GM23338 (cell line): Measurements from ENCODE around the gene BCAS3. TPM values are rescaled to one million over a fixed set of nuclear protein-coding genes. Genes with fewer than 3 reads are reported as not detected.

Experiments
- JUNB ChIP-seq: IDR thresholded peaks from one replicate; pipeline ENCODE4 v1.6.1; 2016; ENCODE audit warnings: antibody characterized with exemption; ENCODE audit not compliant: unreplicated experiment
- REST ChIP-seq: IDR thresholded peaks from one replicate; pipeline ENCODE4 v1.6.1; 2018; ENCODE audit warnings: antibody characterized with exemption; ENCODE audit not compliant: unreplicated experiment
- STAT1 ChIP-seq: IDR thresholded peaks from one replicate; pipeline ENCODE4 v1.6.1; 2016; ENCODE audit warnings: antibody characterized with exemption; ENCODE audit not compliant: unreplicated experiment
- ZNF331 ChIP-seq: fragments of 250-450 bp; sonication (Bioruptor Pico); IDR thresholded peaks from 2 replicates; pipeline ENCODE4 v1.5.0; 2020; ENCODE audit warnings: low read depth, mild to moderate bottlenecking, moderate library complexity
- ZNF462 ChIP-seq: fragments of 250-450 bp; sonication (Bioruptor Pico); IDR thresholded peaks from 2 replicates; pipeline ENCODE4 v1.5.0; 2020; ENCODE audit warnings: mild to moderate bottlenecking, moderate library complexity
- polyA plus RNA-seq: library from polyadenylated mRNA; unstranded; fragments of >200 nt; fragmentation: Nextera tagmentation; extraction: Ambion mirVana; gene quantifications from 2 replicates; pipeline ENCODE4 v1.2.1, GENCODE V29; 2016
- total RNA-seq: library from RNA; depleted of rRNA; stranded (reverse); fragments of >200 nt; shearing (Covaris generic); gene quantifications from 2 replicates; pipeline ENCODE4 v1.2.3, GENCODE V29; 2014

Gene BCAS3
- total and polyA plus RNA-seq, 2 experiments from 2014 or later, result 8.2 to 28.0 TPM

GRCh38 chr17:61233991-61234750 lies 556.5 kb downstream of the BCAS3 start (continued):
- no peak for TF ChIP-seq ZNF462 (CRISPR knock-in tag)
- no peak for TF ChIP-seq REST
- TF ChIP-seq JUNB, result no peak
- no peak for TF ChIP-seq ZNF331 (CRISPR knock-in tag)
- TF ChIP-seq STAT1, result no peak
